ENCODE results near the gene TNXB.

TNXB gene

DNA sequence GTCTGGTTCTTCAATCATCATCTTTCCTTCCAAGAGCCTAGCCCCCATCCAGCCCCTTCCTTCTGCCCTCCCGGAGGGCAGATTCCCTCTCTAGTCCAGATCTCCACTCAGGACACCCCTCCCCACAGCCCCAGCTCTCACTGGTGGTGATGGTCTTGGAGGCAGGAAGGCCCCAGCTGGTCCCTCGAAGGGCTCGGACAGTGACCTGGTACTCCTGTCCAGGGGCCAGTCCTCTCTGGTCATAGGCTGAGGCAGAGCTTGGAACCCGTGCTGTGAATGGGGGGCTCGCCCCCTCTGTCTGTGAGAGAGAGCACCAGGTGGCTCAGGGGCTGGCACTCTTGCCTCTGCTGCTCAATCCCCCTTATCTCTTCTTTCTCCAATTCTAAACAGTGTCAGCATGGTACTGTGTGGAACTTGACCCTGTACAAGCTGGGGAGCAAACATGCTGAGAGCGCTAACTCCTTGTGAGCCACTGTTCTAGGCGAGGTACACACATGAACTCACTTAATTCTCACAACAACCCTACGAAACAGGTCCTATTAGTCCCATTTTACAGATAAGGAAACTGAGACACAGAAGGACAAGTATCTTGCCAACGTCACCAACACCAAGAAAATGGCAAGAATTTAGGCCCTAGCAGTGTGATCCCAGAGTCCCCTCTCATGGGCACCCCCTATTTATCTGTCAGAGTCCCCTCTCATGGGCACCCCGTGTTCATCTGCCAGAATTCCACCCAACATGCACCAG lies 19.9 kb downstream of the TNXB start:
- FAIRE-seq (no peak), DNase-seq (ENCODE audit: insufficient read length, low spot score) (no peak)
- TF ChIP-seq TAF1 (IDR thresholded peaks at IDR 0.05; ENCODE audit: low read depth, low read length): no peak

DNA sequence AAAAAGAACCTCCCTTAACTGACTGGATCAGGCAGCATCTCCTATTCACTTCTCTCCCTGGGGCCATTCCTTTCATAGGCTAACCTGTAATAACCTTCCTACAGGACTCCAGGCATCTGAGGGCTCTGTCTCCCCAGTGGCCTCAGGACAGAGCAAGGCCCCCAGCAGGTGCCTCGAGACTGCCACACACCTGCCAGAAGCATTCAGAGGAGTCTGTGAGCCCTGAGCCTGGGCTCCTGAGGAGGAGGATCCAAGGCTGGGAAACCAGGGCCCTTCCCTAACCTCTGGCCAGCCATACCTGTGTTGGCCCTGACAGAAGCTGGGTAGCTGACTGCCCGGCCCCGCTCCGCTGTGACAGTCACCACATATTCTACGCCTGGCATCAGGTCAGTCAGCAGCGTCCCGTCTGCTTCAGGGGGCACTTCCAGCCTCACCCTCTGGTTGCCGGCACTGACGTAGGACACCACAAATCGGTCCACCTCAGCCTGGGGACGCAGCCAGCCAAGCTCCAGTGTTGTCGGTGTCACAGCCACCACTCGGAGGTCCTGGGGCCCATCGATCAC lies 20.6 kb downstream of the TNXB start:
- FAIRE-seq: no peak
- TF ChIP-seq TAF1 (IDR thresholded peaks at IDR 0.05; ENCODE audit: low read depth, low read length) (no peak), POLR2A (IDR thresholded peaks at IDR 0.05; ENCODE audit: low read depth, low read length) (no peak), SPI1 (IDR thresholded peaks at IDR 0.05; ENCODE audit: low read depth, low read length) (no peak), PAX5 (IDR thresholded peaks at IDR 0.05; ENCODE audit: insufficient read depth, low read length, severe bottlenecking) (no peak), POLR2AphosphoS5 (IDR thresholded peaks at IDR 0.05; ENCODE audit: low read depth, low read length) (no peak), POU2F2 (IDR thresholded peaks at IDR 0.05; ENCODE audit: low read depth, low read length) (no peak)
- no peak for DNase-seq (ENCODE audit: insufficient read length, low spot score)

GRCh38 chr6:32087574-32088486 lies 21.3 kb downstream of the TNXB start:
- TF ChIP-seq POLR2AphosphoS5 (IDR thresholded peaks at IDR 0.05; ENCODE audit: low read depth, low read length) (no peak), TAF1 (IDR thresholded peaks at IDR 0.05; ENCODE audit: low read depth, low read length) (no peak), PAX5 (IDR thresholded peaks at IDR 0.05; ENCODE audit: insufficient read depth, low read length, severe bottlenecking) (no peak), SPI1 (IDR thresholded peaks at IDR 0.05; ENCODE audit: low read depth, low read length) (no peak), POLR2A (IDR thresholded peaks at IDR 0.05; ENCODE audit: low read depth, low read length) (no peak), POU2F2 (IDR thresholded peaks at IDR 0.05; ENCODE audit: low read depth, low read length) (no peak)
- FAIRE-seq: no peak
- DNase-seq (ENCODE audit: insufficient read length, low spot score): peak; percentile 66

DNA sequence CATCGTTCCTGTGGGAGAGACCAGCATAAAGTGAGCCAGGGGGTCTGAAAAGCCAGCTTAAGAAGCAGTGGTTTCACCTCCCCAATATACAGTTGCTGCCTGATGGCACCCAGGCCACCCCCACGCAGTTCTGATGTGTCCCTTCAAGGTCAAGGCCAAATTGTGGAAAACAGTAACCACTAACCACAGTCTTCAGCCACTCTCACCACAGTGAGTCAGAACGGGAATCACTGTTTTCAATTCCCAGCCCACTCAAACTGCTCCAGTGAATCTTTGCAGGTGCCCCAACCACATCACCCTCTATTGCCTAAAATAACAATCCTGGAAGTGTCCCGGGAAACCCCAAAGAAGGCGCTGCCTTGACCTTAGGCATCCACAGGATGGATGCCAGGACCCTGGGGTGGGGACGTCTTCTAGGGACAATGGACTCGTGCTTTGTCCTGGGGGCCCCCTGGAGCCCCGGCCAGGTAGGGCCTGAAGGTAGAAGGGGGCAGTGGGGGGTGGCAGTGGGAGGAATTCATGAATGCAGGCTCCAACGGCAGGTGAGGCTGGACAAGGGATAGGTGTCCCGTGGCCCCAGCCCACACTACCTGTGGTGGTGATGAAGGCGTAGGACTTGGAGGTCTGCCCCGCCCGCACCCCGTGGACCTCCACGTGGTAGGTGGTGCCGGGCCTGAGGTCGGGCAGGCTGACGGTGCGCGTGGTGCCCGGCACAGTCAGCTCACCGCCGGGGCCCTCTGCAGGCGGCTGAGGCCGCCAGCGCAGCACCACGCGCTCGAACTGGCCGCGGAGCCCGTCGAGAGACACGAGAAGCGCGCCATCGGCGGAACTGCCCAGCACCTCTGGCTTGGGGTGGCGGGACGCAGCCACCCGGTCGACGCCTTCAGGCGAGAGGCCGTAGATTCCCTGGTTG lies 22.2 kb downstream of the TNXB start:
- peak; percentile 72 for DNase-seq (ENCODE audit: insufficient read length, low spot score)
- peak; percentile 79 for FAIRE-seq

GRCh38 chr6:32085759-32086459 lies 23.2 kb downstream of the TNXB start:
- no peak for FAIRE-seq
- no peak for TF ChIP-seq TAF1 (IDR thresholded peaks at IDR 0.05; ENCODE audit: low read depth, low read length)
- no peak for DNase-seq (ENCODE audit: insufficient read length, low spot score)

More for the DNA sequence above, 22.2 kb downstream of the TNXB start:
- no peak for TF ChIP-seq POLR2A (IDR thresholded peaks at IDR 0.05; ENCODE audit: low read depth, low read length)
- TF ChIP-seq POU2F2 (IDR thresholded peaks at IDR 0.05; ENCODE audit: low read depth, low read length): peak; percentile 83
- TF ChIP-seq TAF1 (IDR thresholded peaks at IDR 0.05; ENCODE audit: low read depth, low read length): no peak
- no peak for TF ChIP-seq SPI1 (IDR thresholded peaks at IDR 0.05; ENCODE audit: low read depth, low read length)
- no peak; the same call in 1 of the 2 replicates for TF ChIP-seq POLR2AphosphoS5 (IDR thresholded peaks at IDR 0.05; ENCODE audit: low read depth, low read length)

DNA sequence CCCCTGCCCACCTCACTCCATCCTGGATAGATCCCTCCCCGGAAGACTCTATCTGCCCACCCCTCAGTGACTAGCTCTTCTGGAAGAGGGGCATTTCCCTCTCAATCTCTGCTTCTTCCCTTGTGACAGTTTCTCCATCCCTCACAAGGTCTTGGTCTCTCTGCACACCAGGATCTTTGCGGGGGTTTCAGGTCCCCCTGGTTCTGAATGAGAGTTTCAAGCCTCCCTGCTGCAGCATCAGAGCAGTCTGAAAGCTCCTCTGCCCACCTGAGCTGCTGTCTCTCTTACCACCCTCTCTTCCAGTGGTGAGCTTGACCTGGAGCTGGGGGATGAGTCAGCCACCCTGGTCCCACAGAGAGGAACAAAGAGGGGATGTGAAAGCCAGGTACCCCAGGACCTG lies 24.4 kb downstream of the TNXB start:
- DNase-seq (ENCODE audit: insufficient read length, low spot score) (no peak), FAIRE-seq (no peak)
- TF ChIP-seq POLR2A (IDR thresholded peaks at IDR 0.05; ENCODE audit: low read depth, low read length) (no peak), SPI1 (IDR thresholded peaks at IDR 0.05; ENCODE audit: low read depth, low read length) (no peak), TAF1 (IDR thresholded peaks at IDR 0.05; ENCODE audit: low read depth, low read length) (no peak), POLR2AphosphoS5 (IDR thresholded peaks at IDR 0.05; ENCODE audit: low read depth, low read length) (no peak), PAX5 (IDR thresholded peaks at IDR 0.05; ENCODE audit: insufficient read depth, low read length, severe bottlenecking) (no peak), POU2F2 (IDR thresholded peaks at IDR 0.05; ENCODE audit: low read depth, low read length) (no peak)

GRCh38 chr6:32083812-32084768 lies 25.0 kb downstream of the TNXB start:
- DNase-seq (ENCODE audit: insufficient read length, low spot score): no peak
- FAIRE-seq: no peak
- TF ChIP-seq SPI1 (IDR thresholded peaks at IDR 0.05; ENCODE audit: low read depth, low read length) (no peak), POLR2AphosphoS5 (IDR thresholded peaks at IDR 0.05; ENCODE audit: low read depth, low read length) (no peak), POLR2A (IDR thresholded peaks at IDR 0.05; ENCODE audit: low read depth, low read length) (no peak), PAX5 (IDR thresholded peaks at IDR 0.05; ENCODE audit: insufficient read depth, low read length, severe bottlenecking) (no peak), POU2F2 (IDR thresholded peaks at IDR 0.05; ENCODE audit: low read depth, low read length) (no peak), TAF1 (IDR thresholded peaks at IDR 0.05; ENCODE audit: low read depth, low read length) (no peak)

DNA sequence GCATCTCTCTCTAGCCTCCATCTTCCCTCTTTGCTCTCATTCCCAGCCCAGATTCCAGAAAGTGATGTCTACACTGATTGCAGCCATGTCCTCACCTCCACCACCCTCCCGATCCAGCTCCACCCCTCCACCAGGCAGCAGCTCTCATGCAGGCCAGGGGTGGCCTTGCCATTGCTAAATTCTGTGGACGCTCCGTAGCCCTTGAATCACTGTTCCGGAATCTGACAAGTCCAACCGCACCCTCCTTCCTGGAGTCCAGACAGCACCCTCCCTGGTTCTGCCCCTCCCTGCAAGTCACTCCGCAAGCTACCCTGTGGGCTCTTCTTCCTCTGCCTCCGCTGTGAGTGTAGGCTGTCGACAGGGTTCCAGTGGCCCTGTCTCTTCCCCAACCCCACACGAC lies 26.2 kb downstream of the TNXB start:
- TF ChIP-seq TAF1 (IDR thresholded peaks at IDR 0.05; ENCODE audit: low read depth, low read length): no peak
- TF ChIP-seq POU2F2 (IDR thresholded peaks at IDR 0.05; ENCODE audit: low read depth, low read length): no peak
- TF ChIP-seq PAX5 (IDR thresholded peaks at IDR 0.05; ENCODE audit: insufficient read depth, low read length, severe bottlenecking): no peak
- no peak for TF ChIP-seq SPI1 (IDR thresholded peaks at IDR 0.05; ENCODE audit: low read depth, low read length)
- TF ChIP-seq POLR2AphosphoS5 (IDR thresholded peaks at IDR 0.05; ENCODE audit: low read depth, low read length): no peak
- no peak for TF ChIP-seq POLR2A (IDR thresholded peaks at IDR 0.05; ENCODE audit: low read depth, low read length)
- DNase-seq (ENCODE audit: insufficient read length, low spot score) (no peak), FAIRE-seq (no peak)

Data from GM12891 (cell line).